ENCODE results near the gene GABRR1. TPM values are rescaled to one million over a fixed set of nuclear protein-coding genes. Genes with fewer than 3 reads are reported as not detected.

GABRR1 gene
- total RNA-seq, 1 experiment from 2014 or later: not detected

- H3K9me2 ChIP-seq (ENCODE audit: insufficient read depth): no peaks in the 10 kb centered on the region
- POLR2A ChIA-PET: no interaction called here
- TF ChIP-seq ZFX (IDR thresholded peaks at IDR 0.05) (no peak), CEBPB (IDR thresholded peaks at IDR 0.05; ENCODE audit: low read depth) (no peak)
- no peaks in the 10 kb centered on the region for H3K27me3 ChIP-seq (ENCODE audit: insufficient read depth, low read length)
- no peak overlapping the region for H3K4me2 ChIP-seq (ENCODE audit: low read length)
- no peaks in the 10 kb centered on the region for H3K9me3 ChIP-seq (ENCODE audit: control insufficient read depth in 1 of 2, insufficient read depth in 1 of 2, low read depth in 1 of 2, low read length in 2 of 2)
- no peak overlapping the region for H2AFZ ChIP-seq (ENCODE audit: low read depth, low read length, poor library complexity, severe bottlenecking)
- H3K9ac ChIP-seq (ENCODE audit: low read length): no peak overlapping the region
- ATAC-seq (no peak), DNase-seq (ENCODE audit: low read depth, low spot score) (no peak)
- H3K79me2 ChIP-seq (ENCODE audit: insufficient read depth, low read length): no peaks in the 10 kb centered on the region
- RAD21 ChIA-PET (ENCODE audit: low non-redundant PET in 1 of 2, low total read pairs in 2 of 2, uncharacterized antibody in 2 of 2, unreplicated experiment in 2 of 2): no interaction called here
- CTCF ChIA-PET: no interaction called here
- BruUV-seq (replicated peaks): no TSS peak
- H3K36me3 ChIP-seq (ENCODE audit: control insufficient read depth in 1 of 2, insufficient read depth in 2 of 2, low read length in 2 of 2): no peaks in the 10 kb centered on the region
- H3K4me1 ChIP-seq (ENCODE audit: control insufficient read depth in 1 of 2, insufficient read depth in 2 of 2, low read length in 2 of 2): no peaks in the 10 kb centered on the region
- intact Hi-C loops (cut with micrococcal nuclease): no loop called here
- H3K4me3 ChIP-seq (replicated peaks in 1 of 2; ENCODE audit: low read depth in 1 of 2, low read length in 2 of 2): no peak overlapping the region
- H3K27ac ChIP-seq (ENCODE audit: low read depth, low read length): no peak overlapping the region
- H4K20me1 ChIP-seq (ENCODE audit: insufficient read depth): no peaks in the 10 kb centered on the region
Measured at GRCh38 chr6:89204096-89204495, 13.1 kb downstream of the GABRR1 start.

- intact Hi-C loops (cut with micrococcal nuclease): no loop called here
- Histone ChIP-seq H3K4me3 (replicated peaks in 1 of 2; ENCODE audit: low read depth in 1 of 2, low read length in 2 of 2) (no peak overlapping the region), H3K9me3 (ENCODE audit: control insufficient read depth in 1 of 2, insufficient read depth in 1 of 2, low read depth in 1 of 2, low read length in 2 of 2) (no peaks in the 10 kb centered on the region), H3K9me2 (ENCODE audit: insufficient read depth) (no peaks in the 10 kb centered on the region), H4K20me1 (ENCODE audit: insufficient read depth) (no peaks in the 10 kb centered on the region), H3K36me3 (ENCODE audit: control insufficient read depth in 1 of 2, insufficient read depth in 2 of 2, low read length in 2 of 2) (no peaks in the 10 kb centered on the region), H3K27me3 (ENCODE audit: insufficient read depth, low read length) (no peaks in the 10 kb centered on the region), H3K79me2 (ENCODE audit: insufficient read depth, low read length) (no peaks in the 10 kb centered on the region), H3K27ac (ENCODE audit: low read depth, low read length) (no peak overlapping the region), H2AFZ (ENCODE audit: low read depth, low read length, poor library complexity, severe bottlenecking) (no peak overlapping the region), H3K4me1 (ENCODE audit: control insufficient read depth in 1 of 2, insufficient read depth in 2 of 2, low read length in 2 of 2) (no peaks in the 10 kb centered on the region), H3K4me2 (ENCODE audit: low read length) (no peak overlapping the region), H3K9ac (ENCODE audit: low read length) (no peak overlapping the region)
- DNase-seq (ENCODE audit: low read depth, low spot score): no peak
- ChIA-PET RAD21 (ENCODE audit: low non-redundant PET in 1 of 2, low total read pairs in 2 of 2, uncharacterized antibody in 2 of 2, unreplicated experiment in 2 of 2) (no interaction called here), POLR2A (no interaction called here), CTCF (no interaction called here)
- BruUV-seq (replicated peaks): no TSS peak
- no peak for ATAC-seq
- TF ChIP-seq RAD21 (IDR thresholded peaks at IDR 0.05; ENCODE audit: low read depth): no peak
- no peak for TF ChIP-seq SRF (IDR thresholded peaks at IDR 0.05; ENCODE audit: low read depth)
- no peak for TF ChIP-seq ZFX (IDR thresholded peaks at IDR 0.05)
- TF ChIP-seq CBX3 (IDR thresholded peaks at IDR 0.05; ENCODE audit: low read depth): no peak
- TF ChIP-seq ZBTB33 (IDR thresholded peaks at IDR 0.05; ENCODE audit: extremely low read depth, insufficient replicate concordance, low read length): no peak
- no peak for TF ChIP-seq POLR2A (IDR thresholded peaks at IDR 0.05; ENCODE audit: borderline replicate concordance, extremely low read depth, insufficient read depth, insufficient read length)
- TF ChIP-seq EZH2phosphoT487 (IDR thresholded peaks at IDR 0.05; ENCODE audit: borderline replicate concordance): no peak
- TF ChIP-seq POLR2AphosphoS5 (IDR thresholded peaks at IDR 0.05; ENCODE audit: low read depth, low read length): no peak
- TF ChIP-seq CTCF (IDR thresholded peaks at IDR 0.05 in 2 of 3, conservative IDR thresholded peaks at IDR 0.05 in 1 of 3; ENCODE audit: borderline replicate concordance in 1 of 3, insufficient read depth in 1 of 3, low read depth in 2 of 3, low read length in 2 of 3): no peak
- TF ChIP-seq ZNF274 (IDR thresholded peaks at IDR 0.05; ENCODE audit: low read depth, low read length): no peak
- TF ChIP-seq ATF3 (IDR thresholded peaks at IDR 0.05): no peak
- no peak for TF ChIP-seq JUND (IDR thresholded peaks at IDR 0.05)
- TF ChIP-seq TCF7L2 (IDR thresholded peaks at IDR 0.05; ENCODE audit: borderline replicate concordance, extremely low read depth, insufficient read depth, insufficient read length): no peak
- TF ChIP-seq CEBPB (IDR thresholded peaks at IDR 0.05; ENCODE audit: low read depth): no peak
Measured at GRCh38 chr6:89200706-89201215, 16.4 kb downstream of the GABRR1 start.

All from HCT116 (cell line).